ENCODE data around the gene VPS35L.

Gene VPS35L

GRCh38 chr16:19588661-19589060 is 33.2 kb downstream of the VPS35L start:
- no peak for ATAC-seq (replicated peaks; ENCODE audit: extremely low read depth, poor library complexity, severe bottlenecking)
- Mint-ChIP-seq H3K4me3 (no peak overlapping the region), H3K36me3 (ENCODE audit: insufficient read depth) (peaks cover 35% of the 10 kb centered on the region), H3K4me1 (no peaks in the 10 kb centered on the region), H3K9me3 (no peaks in the 10 kb centered on the region), H3K27me3 (no peaks in the 10 kb centered on the region), H3K27ac (ENCODE audit: low read depth) (no peak overlapping the region)
- no peak for DNase-seq (ENCODE audit: low spot score in 2 of 2)

GRCh38 chr16:19589106-19589505 is 33.6 kb downstream of the VPS35L start:
- Mint-ChIP-seq H3K27me3 (no peaks in the 10 kb centered on the region), H3K4me3 (no peak overlapping the region), H3K27ac (ENCODE audit: low read depth) (no peak overlapping the region), H3K4me1 (no peaks in the 10 kb centered on the region), H3K36me3 (ENCODE audit: insufficient read depth) (peaks cover 34% of the 10 kb centered on the region), H3K9me3 (no peaks in the 10 kb centered on the region)
- DNase-seq (ENCODE audit: low spot score in 2 of 2) (no peak), ATAC-seq (replicated peaks; ENCODE audit: extremely low read depth, poor library complexity, severe bottlenecking) (no peak)

- Mint-ChIP-seq H3K4me3 (no peak overlapping the region), H3K4me1 (no peaks in the 10 kb centered on the region)
- no peak for ATAC-seq (replicated peaks; ENCODE audit: extremely low read depth, poor library complexity, severe bottlenecking)
These were observed 34.3 kb downstream of the VPS35L start for GRCh38 chr16:19589771-19590302.

GRCh38 chr16:19595043-19595767 is 39.7 kb downstream of the VPS35L start:
- Mint-ChIP-seq H3K4me1 (peaks cover 6% of the 10 kb centered on the region), H3K9me3 (no peaks in the 10 kb centered on the region), H3K36me3 (ENCODE audit: insufficient read depth) (peaks cover 40% of the 10 kb centered on the region), H3K27ac (ENCODE audit: low read depth) (peak overlapping the region; percentile 56), H3K27me3 (no peaks in the 10 kb centered on the region), H3K4me3 (no peak overlapping the region)
- ATAC-seq (replicated peaks; ENCODE audit: extremely low read depth, poor library complexity, severe bottlenecking) (no peak), DNase-seq (ENCODE audit: low spot score in 2 of 2) (no peak)

More at GRCh38 chr16:19589771-19590302, 34.3 kb downstream of the VPS35L start:
- Mint-ChIP-seq H3K36me3 (ENCODE audit: insufficient read depth) (peaks cover 35% of the 10 kb centered on the region), H3K27ac (ENCODE audit: low read depth) (no peak overlapping the region), H3K27me3 (no peaks in the 10 kb centered on the region), H3K9me3 (no peaks in the 10 kb centered on the region)
- DNase-seq (ENCODE audit: low spot score in 2 of 2) = no peak

DNA sequence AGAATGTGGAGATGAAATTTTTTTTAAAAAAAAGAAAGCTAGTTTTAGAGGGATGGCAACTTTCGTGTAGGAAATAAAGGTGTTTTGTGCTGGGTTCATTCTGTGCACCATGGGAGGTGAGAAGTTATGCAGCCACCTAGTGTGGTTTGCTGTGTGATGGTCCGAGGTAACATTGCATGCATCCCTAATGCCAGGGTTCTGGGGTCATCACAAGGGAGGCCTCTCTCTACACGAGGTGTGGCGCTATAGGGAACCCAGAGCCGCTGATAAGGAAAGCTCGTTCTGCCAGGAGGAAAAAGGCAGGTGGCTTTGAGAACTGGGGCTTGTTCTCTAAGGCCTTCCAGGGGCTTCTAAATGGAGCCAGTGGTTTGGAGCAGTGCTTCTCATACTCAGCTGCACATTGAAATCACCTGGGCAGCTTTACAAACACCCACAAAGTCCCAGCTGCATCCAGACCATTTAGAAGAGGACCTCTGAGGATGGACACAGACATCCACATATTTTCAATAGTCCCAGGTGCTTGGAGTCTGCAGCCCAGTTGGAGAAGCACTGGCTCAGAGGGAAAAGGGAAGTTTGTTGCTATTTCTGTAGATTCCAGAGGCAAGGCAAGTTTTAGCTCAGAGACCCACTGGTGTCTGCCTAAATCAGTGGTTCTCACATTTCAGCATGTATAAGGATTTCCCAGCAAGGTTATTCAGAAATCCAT is 43.5 kb downstream of the VPS35L start:
- Mint-ChIP-seq H3K9me3 (no peaks in the 10 kb centered on the region), H3K27ac (ENCODE audit: low read depth) (peak overlapping the region; percentile 55), H3K27me3 (no peaks in the 10 kb centered on the region), H3K4me1 (peaks cover 6% of the 10 kb centered on the region), H3K4me3 (no peak overlapping the region), H3K36me3 (ENCODE audit: insufficient read depth) (peaks cover 18% of the 10 kb centered on the region)
- no peak for DNase-seq (ENCODE audit: low spot score in 2 of 2)
- no peak for ATAC-seq (replicated peaks; ENCODE audit: extremely low read depth, poor library complexity, severe bottlenecking)

GRCh38 chr16:19599968-19600716 is 44.6 kb downstream of the VPS35L start:
- Mint-ChIP-seq H3K27ac (ENCODE audit: low read depth) (no peak overlapping the region), H3K4me3 (no peak overlapping the region), H3K36me3 (ENCODE audit: insufficient read depth) (peaks cover 18% of the 10 kb centered on the region), H3K27me3 (no peaks in the 10 kb centered on the region), H3K9me3 (no peaks in the 10 kb centered on the region), H3K4me1 (peaks cover 6% of the 10 kb centered on the region)
- ATAC-seq (replicated peaks; ENCODE audit: extremely low read depth, poor library complexity, severe bottlenecking) (no peak), DNase-seq (ENCODE audit: low spot score in 2 of 2) (no peak)

DNA sequence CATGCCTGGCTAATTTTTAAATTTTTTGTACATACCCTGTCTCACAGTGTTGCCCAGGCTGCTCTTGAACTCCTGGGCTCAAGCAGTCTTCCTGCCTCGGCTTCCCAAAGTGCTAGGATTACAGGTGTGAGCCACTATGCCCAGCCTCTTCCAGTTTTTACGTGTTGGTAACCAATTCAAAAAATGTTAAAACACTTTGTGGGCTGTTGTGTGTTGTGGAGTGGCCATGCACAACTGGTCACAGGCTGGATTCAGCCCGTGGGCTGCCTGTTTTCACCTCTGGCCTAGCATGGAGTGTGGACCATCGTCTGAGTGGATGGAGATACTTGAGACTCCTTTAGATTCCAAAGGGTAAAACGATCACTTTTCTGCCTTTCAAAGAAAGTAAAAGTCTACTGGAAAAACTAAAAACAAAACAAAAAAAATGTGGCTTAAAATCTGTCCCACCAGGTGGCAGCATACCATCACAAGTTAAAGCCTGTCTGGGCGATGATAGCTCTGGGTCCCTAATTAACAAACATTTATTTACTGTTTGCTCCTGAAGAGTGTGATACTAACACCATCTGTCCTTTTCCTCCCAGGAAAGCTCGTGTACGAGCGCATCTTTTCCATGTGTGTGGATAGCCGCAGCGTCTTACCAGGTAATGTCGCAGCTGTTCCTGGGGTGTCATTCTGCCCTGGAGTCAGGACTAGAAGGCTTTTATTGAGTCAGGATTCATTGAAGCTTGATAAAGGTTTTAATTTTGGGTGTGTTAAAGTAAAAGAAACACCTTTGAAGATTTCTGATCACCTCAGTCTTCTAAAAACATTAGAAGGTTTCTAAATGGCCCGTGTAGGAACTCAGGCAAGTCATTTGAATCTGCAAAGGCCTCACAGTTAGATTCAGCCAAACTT is 45.8 kb downstream of the VPS35L start:
- peaks cover 6% of the 10 kb centered on the region for H3K4me1 Mint-ChIP-seq
- DNase-seq (ENCODE audit: low spot score in 2 of 2) (no peak), ATAC-seq (replicated peaks; ENCODE audit: extremely low read depth, poor library complexity, severe bottlenecking) (no peak)
- H3K4me3 Mint-ChIP-seq = no peak overlapping the region
- H3K36me3 Mint-ChIP-seq (ENCODE audit: insufficient read depth) = peaks cover 15% of the 10 kb centered on the region
- H3K27me3 Mint-ChIP-seq = no peaks in the 10 kb centered on the region
- no peak overlapping the region for H3K27ac Mint-ChIP-seq (ENCODE audit: low read depth)
- no peaks in the 10 kb centered on the region for H3K9me3 Mint-ChIP-seq

DNA sequence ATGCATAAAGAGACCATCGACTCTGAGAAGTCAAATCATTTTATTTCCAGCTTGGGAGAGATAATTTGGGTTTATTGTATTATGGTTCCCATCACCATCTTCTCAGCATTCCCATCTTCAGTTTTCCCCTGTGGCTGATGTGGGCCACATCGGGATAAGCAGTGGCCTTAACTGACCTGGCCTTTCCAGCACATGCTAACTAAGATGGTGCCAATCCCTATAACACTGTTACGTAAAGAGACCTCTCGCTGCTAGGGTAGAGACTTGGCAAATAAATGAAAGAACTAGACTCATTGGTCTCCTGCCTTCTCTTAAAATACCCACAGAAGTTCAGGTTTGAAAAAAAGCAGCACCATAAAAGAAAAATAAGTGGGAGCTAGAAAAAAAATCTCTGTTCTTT is 49.4 kb downstream of the VPS35L start:
- ATAC-seq (replicated peaks; ENCODE audit: extremely low read depth, poor library complexity, severe bottlenecking) (no peak), DNase-seq (ENCODE audit: low spot score in 2 of 2) (no peak)
- Mint-ChIP-seq H3K27me3 (no peaks in the 10 kb centered on the region), H3K9me3 (no peaks in the 10 kb centered on the region), H3K36me3 (ENCODE audit: insufficient read depth) (peaks cover 19% of the 10 kb centered on the region), H3K4me1 (no peaks in the 10 kb centered on the region), H3K27ac (ENCODE audit: low read depth) (no peak overlapping the region), H3K4me3 (no peak overlapping the region)

DNA sequence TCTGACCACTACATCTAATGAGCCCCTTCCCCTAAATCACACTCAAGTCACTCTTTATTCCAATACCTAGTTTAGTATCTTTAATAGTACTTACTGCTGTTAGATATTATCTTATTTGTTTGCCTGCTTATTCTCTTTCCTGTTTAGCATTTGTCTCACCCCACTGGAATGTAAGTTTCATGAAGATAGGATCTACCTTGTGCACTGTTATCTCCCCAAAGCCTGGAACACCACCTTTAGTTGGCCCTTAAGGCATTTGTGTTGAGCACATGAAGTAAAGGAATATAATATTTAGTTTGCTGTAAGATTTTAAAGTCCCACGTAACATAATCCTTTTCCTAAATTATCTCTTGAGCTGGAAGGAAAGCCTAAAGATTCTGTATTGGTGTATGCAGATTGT is 50.2 kb downstream of the VPS35L start:
- Mint-ChIP-seq H3K36me3 (ENCODE audit: insufficient read depth) (peaks cover 21% of the 10 kb centered on the region), H3K4me1 (no peaks in the 10 kb centered on the region), H3K27me3 (no peaks in the 10 kb centered on the region), H3K9me3 (no peaks in the 10 kb centered on the region), H3K4me3 (no peak overlapping the region), H3K27ac (ENCODE audit: low read depth) (no peak overlapping the region)
- DNase-seq (ENCODE audit: low spot score in 2 of 2) (no peak), ATAC-seq (replicated peaks; ENCODE audit: extremely low read depth, poor library complexity, severe bottlenecking) (no peak)

- Mint-ChIP-seq H3K27ac (ENCODE audit: low read depth) (no peak overlapping the region), H3K4me3 (no peak overlapping the region), H3K36me3 (ENCODE audit: insufficient read depth) (peaks cover 31% of the 10 kb centered on the region), H3K27me3 (no peaks in the 10 kb centered on the region), H3K4me1 (no peaks in the 10 kb centered on the region), H3K9me3 (no peaks in the 10 kb centered on the region)
- no peak for DNase-seq (ENCODE audit: low spot score in 2 of 2)
- no peak for ATAC-seq (replicated peaks; ENCODE audit: extremely low read depth, poor library complexity, severe bottlenecking)
These were observed 52.2 kb downstream of the VPS35L start for GRCh38 chr16:19607616-19608280.

- Mint-ChIP-seq H3K9me3 (no peaks in the 10 kb centered on the region), H3K27me3 (no peaks in the 10 kb centered on the region), H3K27ac (ENCODE audit: low read depth) (no peak overlapping the region), H3K4me1 (no peaks in the 10 kb centered on the region), H3K4me3 (no peak overlapping the region), H3K36me3 (ENCODE audit: insufficient read depth) (peaks cover 31% of the 10 kb centered on the region)
- no peak for DNase-seq (ENCODE audit: low spot score in 2 of 2)
- no peak for ATAC-seq (replicated peaks; ENCODE audit: extremely low read depth, poor library complexity, severe bottlenecking)
These were observed 53.9 kb downstream of the VPS35L start for GRCh38 chr16:19609359-19609758.

All from central memory CD8-positive, alpha-beta T cell (primary cell).